ENCODE results near the gene TTLL6. TPM values are rescaled to one million over a fixed set of nuclear protein-coding genes. Genes with fewer than 3 reads are reported as not detected.

TTLL6 gene
- total and polyA plus RNA-seq, 9 of the 15 experiments (the other 6 are each of a cell fraction or from before 2014, with no cell fraction given) = 0.05 TPM; not detected in 8

DNA sequence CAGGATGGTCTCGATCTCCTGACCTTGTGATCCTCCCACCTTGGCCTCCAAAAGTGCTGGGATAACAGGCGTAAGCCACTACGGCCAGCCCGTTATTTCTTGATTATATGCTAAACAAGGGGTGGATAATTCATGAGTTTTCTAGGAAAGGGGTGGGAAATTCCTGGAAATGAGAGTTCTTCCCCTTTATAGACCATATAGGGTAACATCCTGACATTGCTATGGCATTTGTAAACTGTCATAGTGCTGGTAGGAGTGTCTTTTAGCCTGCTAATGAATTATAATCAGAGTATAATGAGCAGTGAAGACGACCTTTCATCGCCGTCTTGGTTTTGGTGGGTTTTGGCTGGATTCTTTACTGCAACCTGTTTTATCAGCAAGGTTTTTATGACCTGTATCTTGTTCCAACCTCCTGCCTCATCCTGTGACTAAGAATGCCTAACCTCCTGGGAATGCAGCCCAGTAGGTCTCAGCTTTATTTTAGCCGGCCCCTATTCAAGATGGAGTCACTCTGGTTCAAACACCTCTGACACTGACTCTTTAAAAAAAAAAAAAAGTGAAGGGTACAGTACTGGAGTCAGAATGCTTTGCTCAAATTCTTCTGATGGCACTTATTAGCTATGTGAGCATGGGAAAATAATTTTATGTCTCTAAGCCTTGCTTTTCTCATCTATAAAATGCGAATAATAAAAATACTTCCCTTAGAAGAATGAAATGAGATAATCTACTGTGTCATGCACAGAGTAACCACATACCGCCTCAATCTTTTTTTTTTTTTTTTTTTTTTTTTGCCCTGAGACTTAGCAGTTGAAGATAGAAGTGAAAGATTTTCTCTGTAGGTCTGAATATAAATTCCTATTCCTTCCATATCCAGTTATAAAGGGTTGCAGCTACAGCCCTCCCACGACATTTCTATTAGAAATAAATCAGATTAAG, 8.7 kb upstream of the TTLL6 start (continued):
- TF ChIP-seq ZNF212 (CRISPR knock-in tag; IDR thresholded peaks at IDR 0.05) = peak; percentile 94
- peak; percentile 50 for TF ChIP-seq RFX1 (IDR thresholded peaks at IDR 0.05)
- TF ChIP-seq, protein P1, sequence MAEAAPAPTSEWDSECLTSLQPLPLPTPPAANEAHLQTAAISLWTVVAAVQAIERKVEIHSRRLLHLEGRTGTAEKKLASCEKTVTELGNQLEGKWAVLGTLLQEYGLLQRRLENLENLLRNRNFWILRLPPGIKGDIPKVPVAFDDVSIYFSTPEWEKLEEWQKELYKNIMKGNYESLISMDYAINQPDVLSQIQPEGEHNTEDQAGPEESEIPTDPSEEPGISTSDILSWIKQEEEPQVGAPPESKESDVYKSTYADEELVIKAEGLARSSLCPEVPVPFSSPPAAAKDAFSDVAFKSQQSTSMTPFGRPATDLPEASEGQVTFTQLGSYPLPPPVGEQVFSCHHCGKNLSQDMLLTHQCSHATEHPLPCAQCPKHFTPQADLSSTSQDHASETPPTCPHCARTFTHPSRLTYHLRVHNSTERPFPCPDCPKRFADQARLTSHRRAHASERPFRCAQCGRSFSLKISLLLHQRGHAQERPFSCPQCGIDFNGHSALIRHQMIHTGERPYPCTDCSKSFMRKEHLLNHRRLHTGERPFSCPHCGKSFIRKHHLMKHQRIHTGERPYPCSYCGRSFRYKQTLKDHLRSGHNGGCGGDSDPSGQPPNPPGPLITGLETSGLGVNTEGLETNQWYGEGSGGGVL (CRISPR knock-in tag; IDR thresholded peaks at IDR 0.05) = peak; percentile 88
- TF ChIP-seq, protein P2, sequence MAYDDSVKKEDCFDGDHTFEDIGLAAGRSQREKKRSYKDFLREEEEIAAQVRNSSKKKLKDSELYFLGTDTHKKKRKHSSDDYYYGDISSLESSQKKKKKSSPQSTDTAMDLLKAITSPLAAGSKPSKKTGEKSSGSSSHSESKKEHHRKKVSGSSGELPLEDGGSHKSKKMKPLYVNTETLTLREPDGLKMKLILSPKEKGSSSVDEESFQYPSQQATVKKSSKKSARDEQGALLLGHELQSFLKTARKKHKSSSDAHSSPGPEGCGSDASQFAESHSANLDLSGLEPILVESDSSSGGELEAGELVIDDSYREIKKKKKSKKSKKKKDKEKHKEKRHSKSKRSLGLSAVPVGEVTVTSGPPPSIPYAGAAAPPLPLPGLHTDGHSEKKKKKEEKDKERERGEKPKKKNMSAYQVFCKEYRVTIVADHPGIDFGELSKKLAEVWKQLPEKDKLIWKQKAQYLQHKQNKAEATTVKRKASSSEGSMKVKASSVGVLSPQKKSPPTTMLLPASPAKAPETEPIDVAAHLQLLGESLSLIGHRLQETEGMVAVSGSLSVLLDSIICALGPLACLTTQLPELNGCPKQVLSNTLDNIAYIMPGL (CRISPR knock-in tag; IDR thresholded peaks at IDR 0.05) = no peak
- TF ChIP-seq NUFIP1 (IDR thresholded peaks at IDR 0.05; ENCODE audit: partially characterized antibody) = peak; percentile 26
- TF ChIP-seq DPF2 (IDR thresholded peaks at IDR 0.05) = peak; percentile 20; the same call in 1 of the 2 replicates
- peak; percentile 99 for TF ChIP-seq SMAD4 (CRISPR knock-in tag; conservative IDR thresholded peaks at IDR 0.05)
- peak; percentile 24; the same call in 1 of the 2 replicates for TF ChIP-seq CBFA2T3 (IDR thresholded peaks at IDR 0.05)
- TF ChIP-seq FOXA3 (CRISPR knock-in tag; conservative IDR thresholded peaks at IDR 0.05 in 1 of 2, IDR thresholded peaks at IDR 0.05 in 1 of 2) = peak in 1 of 2 experiments; percentile 44; a peak in 1 of 4 replicates
- TF ChIP-seq, protein P3, sequence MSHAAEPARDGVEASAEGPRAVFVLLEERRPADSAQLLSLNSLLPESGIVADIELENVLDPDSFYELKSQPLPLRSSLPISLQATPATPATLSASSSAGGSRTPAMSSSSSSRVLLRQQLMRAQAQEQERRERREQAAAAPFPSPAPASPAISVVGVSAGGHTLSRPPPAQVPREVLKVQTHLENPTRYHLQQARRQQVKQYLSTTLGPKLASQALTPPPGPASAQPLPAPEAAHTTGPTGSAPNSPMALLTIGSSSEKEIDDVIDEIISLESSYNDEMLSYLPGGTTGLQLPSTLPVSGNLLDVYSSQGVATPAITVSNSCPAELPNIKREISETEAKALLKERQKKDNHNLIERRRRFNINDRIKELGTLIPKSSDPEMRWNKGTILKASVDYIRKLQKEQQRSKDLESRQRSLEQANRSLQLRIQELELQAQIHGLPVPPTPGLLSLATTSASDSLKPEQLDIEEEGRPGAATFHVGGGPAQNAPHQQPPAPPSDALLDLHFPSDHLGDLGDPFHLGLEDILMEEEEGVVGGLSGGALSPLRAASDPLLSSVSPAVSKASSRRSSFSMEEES (CRISPR knock-in tag; IDR thresholded peaks at IDR 0.05) = peak; percentile 50
- TF ChIP-seq, protein P4, sequence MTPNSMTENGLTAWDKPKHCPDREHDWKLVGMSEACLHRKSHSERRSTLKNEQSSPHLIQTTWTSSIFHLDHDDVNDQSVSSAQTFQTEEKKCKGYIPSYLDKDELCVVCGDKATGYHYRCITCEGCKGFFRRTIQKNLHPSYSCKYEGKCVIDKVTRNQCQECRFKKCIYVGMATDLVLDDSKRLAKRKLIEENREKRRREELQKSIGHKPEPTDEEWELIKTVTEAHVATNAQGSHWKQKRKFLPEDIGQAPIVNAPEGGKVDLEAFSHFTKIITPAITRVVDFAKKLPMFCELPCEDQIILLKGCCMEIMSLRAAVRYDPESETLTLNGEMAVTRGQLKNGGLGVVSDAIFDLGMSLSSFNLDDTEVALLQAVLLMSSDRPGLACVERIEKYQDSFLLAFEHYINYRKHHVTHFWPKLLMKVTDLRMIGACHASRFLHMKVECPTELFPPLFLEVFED (CRISPR knock-in tag; conservative IDR thresholded peaks at IDR 0.05) = peak; percentile 99
- peak; percentile 68; the same call in 1 of the 2 replicates for TF ChIP-seq PHTF2 (CRISPR knock-in tag; IDR thresholded peaks at IDR 0.05)
- no peak for TF ChIP-seq GATAD2B (IDR thresholded peaks at IDR 0.05; ENCODE audit: borderline replicate concordance)
- TF ChIP-seq, protein P5, sequence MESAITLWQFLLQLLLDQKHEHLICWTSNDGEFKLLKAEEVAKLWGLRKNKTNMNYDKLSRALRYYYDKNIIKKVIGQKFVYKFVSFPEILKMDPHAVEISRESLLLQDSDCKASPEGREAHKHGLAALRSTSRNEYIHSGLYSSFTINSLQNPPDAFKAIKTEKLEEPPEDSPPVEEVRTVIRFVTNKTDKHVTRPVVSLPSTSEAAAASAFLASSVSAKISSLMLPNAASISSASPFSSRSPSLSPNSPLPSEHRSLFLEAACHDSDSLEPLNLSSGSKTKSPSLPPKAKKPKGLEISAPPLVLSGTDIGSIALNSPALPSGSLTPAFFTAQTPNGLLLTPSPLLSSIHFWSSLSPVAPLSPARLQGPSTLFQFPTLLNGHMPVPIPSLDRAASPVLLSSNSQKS (CRISPR knock-in tag; IDR thresholded peaks at IDR 0.05) = peak; percentile 96
- peak; percentile 59; the same call in 1 of the 2 replicates for TF ChIP-seq EP300 (IDR thresholded peaks at IDR 0.05; ENCODE audit: low read length)
- TF ChIP-seq ELF1 (tag; IDR thresholded peaks at IDR 0.05) = no peak
